DND-41 (cell line): ENCODE data around the gene SEMA7A.

ENCODE experiments used
- EZH2 ChIP-seq: IDR thresholded peaks from 3 replicates; pipeline ENCODE4 v1.6.1; 2012; ENCODE audit warnings: borderline replicate concordance, low read depth, mild to moderate bottlenecking, moderate library complexity, low read length, inconsistent platforms; ENCODE audit not compliant: severe bottlenecking
- TF ChIP-seq, protein P1 (sequence below): IDR thresholded peaks from 2 replicates; pipeline ENCODE4 v1.5.1; 2012; ENCODE audit warnings: borderline replicate concordance, low read length, moderate library complexity, mild to moderate bottlenecking; ENCODE audit not compliant: poor library complexity, severe bottlenecking; ENCODE audit errors: extremely low read depth

DNA sequence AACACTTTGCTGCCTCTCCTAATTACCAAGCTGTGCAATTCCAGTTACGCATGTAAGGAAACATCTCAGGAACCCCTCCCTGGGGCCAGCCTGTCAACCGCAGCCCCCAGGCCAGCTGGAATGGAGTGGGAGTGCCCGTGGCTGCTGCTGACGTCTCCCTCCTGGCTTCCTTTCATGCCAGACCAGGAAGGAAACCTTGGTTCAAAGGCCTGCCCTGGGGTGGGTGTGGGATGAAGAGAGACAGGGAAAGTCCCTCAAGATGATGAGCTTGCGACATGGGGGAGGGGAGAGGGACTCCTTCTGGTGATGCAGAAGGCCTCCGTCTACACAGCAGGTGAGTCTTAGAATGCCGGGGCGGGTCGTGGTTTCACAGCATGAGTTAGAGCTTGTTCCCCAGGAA lies 54.9 kb downstream of the SEMA7A start:
- no peak for TF ChIP-seq EZH2
- TF ChIP-seq, protein P1, sequence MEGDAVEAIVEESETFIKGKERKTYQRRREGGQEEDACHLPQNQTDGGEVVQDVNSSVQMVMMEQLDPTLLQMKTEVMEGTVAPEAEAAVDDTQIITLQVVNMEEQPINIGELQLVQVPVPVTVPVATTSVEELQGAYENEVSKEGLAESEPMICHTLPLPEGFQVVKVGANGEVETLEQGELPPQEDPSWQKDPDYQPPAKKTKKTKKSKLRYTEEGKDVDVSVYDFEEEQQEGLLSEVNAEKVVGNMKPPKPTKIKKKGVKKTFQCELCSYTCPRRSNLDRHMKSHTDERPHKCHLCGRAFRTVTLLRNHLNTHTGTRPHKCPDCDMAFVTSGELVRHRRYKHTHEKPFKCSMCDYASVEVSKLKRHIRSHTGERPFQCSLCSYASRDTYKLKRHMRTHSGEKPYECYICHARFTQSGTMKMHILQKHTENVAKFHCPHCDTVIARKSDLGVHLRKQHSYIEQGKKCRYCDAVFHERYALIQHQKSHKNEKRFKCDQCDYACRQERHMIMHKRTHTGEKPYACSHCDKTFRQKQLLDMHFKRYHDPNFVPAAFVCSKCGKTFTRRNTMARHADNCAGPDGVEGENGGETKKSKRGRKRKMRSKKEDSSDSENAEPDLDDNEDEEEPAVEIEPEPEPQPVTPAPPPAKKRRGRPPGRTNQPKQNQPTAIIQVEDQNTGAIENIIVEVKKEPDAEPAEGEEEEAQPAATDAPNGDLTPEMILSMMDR: no peak
